Karpas-422 (cell line): ENCODE results near the gene PARVB. TPM values are rescaled to one million over a fixed set of nuclear protein-coding genes. Genes with fewer than 3 reads are reported as not detected.
A peak's percentile ranks its signal among the peaks of the same experiment; 100 is the strongest.

Experiments used
- DNase-seq: peaks from one replicate; pipeline ENCODE4 v3.0.0-alpha.2; 2015
- H2AFZ ChIP-seq: fragments of 200-600 bp; sonication (generic); 2 replicates; pipeline ENCODE4 v1.6.1; 2014; ENCODE audit warnings: antibody characterized with exemption, low read length, mixed read lengths
- H3K27ac ChIP-seq: fragments of 200-600 bp; sonication (generic); 2 replicates; pipeline ENCODE4 v1.5.1; 2014; ENCODE audit warnings: mild to moderate bottlenecking, low read length, moderate library complexity
- H3K27me3 ChIP-seq: fragments of 200-600 bp; sonication (generic); 2 replicates; pipeline ENCODE4 v1.6.1; 2014; ENCODE audit warnings: low read length, mixed read lengths
- H3K36me3 ChIP-seq: fragments of 200-600 bp; sonication (generic); 2 replicates; pipeline ENCODE4 v1.6.1; 2014; ENCODE audit warnings: low read length, mixed read lengths; ENCODE audit not compliant: insufficient read depth
- H3K4me1 ChIP-seq: fragments of 200-600 bp; sonication (generic); 2 replicates; pipeline ENCODE4 v1.6.1; 2014; ENCODE audit warnings: mild to moderate bottlenecking, low read length, mixed read lengths
- H3K4me2 ChIP-seq: fragments of 200-600 bp; sonication (generic); 2 replicates; pipeline ENCODE4 v1.6.1; 2014; ENCODE audit warnings: low read length, low read depth, mild to moderate bottlenecking; ENCODE audit not compliant: poor library complexity, severe bottlenecking
- H3K4me3 ChIP-seq: fragments of 200-600 bp; sonication (generic); 2 replicates; pipeline ENCODE4 v1.5.1; 2014; ENCODE audit warnings: mild to moderate bottlenecking, antibody characterized with exemption, low read length, mixed read lengths
- H3K79me2 ChIP-seq: fragments of 200-600 bp; sonication (generic); 2 replicates; pipeline ENCODE4 v1.6.1; 2014; ENCODE audit warnings: mild to moderate bottlenecking, low read length, mixed read lengths
- H3K9ac ChIP-seq: fragments of 200-600 bp; sonication (generic); 2 replicates; pipeline ENCODE4 v1.6.0; 2014; ENCODE audit warnings: low read length
- H3K9me2 ChIP-seq: fragments of 200-600 bp; sonication (generic), shearing (Covaris generic); replicated peaks from 2 replicates; pipeline ENCODE4 v1.6.0; 2014; ENCODE audit warnings: mild to moderate bottlenecking, low read length, moderate library complexity; ENCODE audit not compliant: insufficient read depth
- H3K9me3 ChIP-seq: fragments of 300-700, 200-600 bp; sonication (generic); 2 replicates; pipeline ENCODE4 v1.6.1; 2014; ENCODE audit warnings: low read length, mixed read lengths
- H4K20me1 ChIP-seq: fragments of 200-600 bp; sonication (generic); 2 replicates; pipeline ENCODE4 v1.6.1; 2014; ENCODE audit warnings: mild to moderate bottlenecking, antibody characterized with exemption, low read length, low read depth; ENCODE audit not compliant: insufficient read depth
- total RNA-seq: library from RNA; depleted of rRNA; stranded (reverse); fragments of >200 nt; shearing (Covaris generic); gene quantifications from 2 replicates; pipeline ENCODE4 v1.2.3, GENCODE V29; 2014; ENCODE audit warnings: low replicate concordance

The PARVB gene
- total RNA-seq, 1 experiment from 2014 or later: 24.9 TPM

GRCh38 chr22:44074337-44074984 lies 50.4 kb downstream of the PARVB start:
- Histone ChIP-seq H3K9ac (no peak overlapping the region), H4K20me1 (peaks cover 61% of the 10 kb centered on the region; the same call in 1 of the 2 replicates), H3K9me3 (no peaks in the 10 kb centered on the region), H3K27me3 (no peaks in the 10 kb centered on the region), H3K36me3 (no peaks in the 10 kb centered on the region), H3K4me2 (no peak overlapping the region), H3K9me2 (no peaks in the 10 kb centered on the region), H3K79me2 (no peaks in the 10 kb centered on the region), H3K27ac (no peak overlapping the region), H3K4me1 (no peaks in the 10 kb centered on the region), H2AFZ (no peak overlapping the region), H3K4me3 (no peak overlapping the region)
- DNase-seq: no peak

- no peaks in the 10 kb centered on the region for H3K9me3 ChIP-seq
Measured at GRCh38 chr22:44075022-44075421, 50.9 kb downstream of the PARVB start.

GRCh38 chr22:44075670-44076069 lies 51.6 kb downstream of the PARVB start:
- no peaks in the 10 kb centered on the region for H3K36me3 ChIP-seq
- no peak overlapping the region for H3K4me2 ChIP-seq
- no peak for DNase-seq
- H3K9me2 ChIP-seq: no peaks in the 10 kb centered on the region
- peaks cover 54% of the 10 kb centered on the region; the same call in 1 of the 2 replicates for H4K20me1 ChIP-seq
- no peaks in the 10 kb centered on the region for H3K9me3 ChIP-seq
- no peaks in the 10 kb centered on the region for H3K27me3 ChIP-seq
- H3K27ac ChIP-seq: no peak overlapping the region
- H3K4me3 ChIP-seq: no peak overlapping the region
- H3K9ac ChIP-seq: no peak overlapping the region
- no peak overlapping the region for H2AFZ ChIP-seq
- no peaks in the 10 kb centered on the region for H3K79me2 ChIP-seq
- no peaks in the 10 kb centered on the region for H3K4me1 ChIP-seq

More at GRCh38 chr22:44075022-44075421, 50.9 kb downstream of the PARVB start:
- no peak overlapping the region for H3K27ac ChIP-seq
- no peak overlapping the region for H3K4me2 ChIP-seq
- H3K79me2 ChIP-seq: no peaks in the 10 kb centered on the region
- H2AFZ ChIP-seq: no peak overlapping the region
- no peak overlapping the region for H3K9ac ChIP-seq
- no peaks in the 10 kb centered on the region for H3K36me3 ChIP-seq
- no peak overlapping the region for H3K4me3 ChIP-seq
- H4K20me1 ChIP-seq: peaks cover 58% of the 10 kb centered on the region; the same call in 1 of the 2 replicates
- H3K4me1 ChIP-seq: no peaks in the 10 kb centered on the region
- H3K27me3 ChIP-seq: no peaks in the 10 kb centered on the region
- no peaks in the 10 kb centered on the region for H3K9me2 ChIP-seq
- DNase-seq: no peak

- Histone ChIP-seq H3K4me2 (no peak overlapping the region), H3K27ac (no peak overlapping the region), H4K20me1 (peaks cover 50% of the 10 kb centered on the region; the same call in 1 of the 2 replicates), H3K79me2 (no peaks in the 10 kb centered on the region), H3K9me2 (no peaks in the 10 kb centered on the region), H2AFZ (no peak overlapping the region), H3K4me1 (no peaks in the 10 kb centered on the region), H3K9ac (no peak overlapping the region), H3K4me3 (no peak overlapping the region), H3K9me3 (no peaks in the 10 kb centered on the region), H3K36me3 (no peaks in the 10 kb centered on the region), H3K27me3 (no peaks in the 10 kb centered on the region)
- DNase-seq: no peak
Measured at GRCh38 chr22:44076825-44077224, 52.7 kb downstream of the PARVB start.

GRCh38 chr22:44080936-44081861 lies 57.1 kb downstream of the PARVB start:
- H3K27me3 ChIP-seq: no peaks in the 10 kb centered on the region
- no peak overlapping the region for H3K4me2 ChIP-seq
- H3K4me3 ChIP-seq: no peak overlapping the region
- H4K20me1 ChIP-seq: peaks cover 37% of the 10 kb centered on the region; the same call in 1 of the 2 replicates
- no peaks in the 10 kb centered on the region for H3K4me1 ChIP-seq
- H3K9me2 ChIP-seq: no peaks in the 10 kb centered on the region
- no peak overlapping the region for H3K27ac ChIP-seq
- no peaks in the 10 kb centered on the region for H3K9me3 ChIP-seq
- H3K79me2 ChIP-seq: no peaks in the 10 kb centered on the region
- DNase-seq: peak; percentile 80
- H3K9ac ChIP-seq: no peak overlapping the region
- no peaks in the 10 kb centered on the region for H3K36me3 ChIP-seq
- no peak overlapping the region for H2AFZ ChIP-seq

GRCh38 chr22:44082801-44083200 lies 58.7 kb downstream of the PARVB start:
- Histone ChIP-seq H4K20me1 (peaks cover 30% of the 10 kb centered on the region; the same call in 1 of the 2 replicates), H3K4me1 (no peaks in the 10 kb centered on the region), H3K27ac (no peak overlapping the region), H3K4me3 (no peak overlapping the region), H3K36me3 (no peaks in the 10 kb centered on the region), H3K4me2 (no peak overlapping the region), H3K9ac (no peak overlapping the region), H3K27me3 (no peaks in the 10 kb centered on the region), H3K9me3 (no peaks in the 10 kb centered on the region), H3K9me2 (no peaks in the 10 kb centered on the region), H3K79me2 (no peaks in the 10 kb centered on the region), H2AFZ (no peak overlapping the region)
- DNase-seq: no peak

- Histone ChIP-seq H4K20me1 (peaks cover 24% of the 10 kb centered on the region; the same call in 1 of the 2 replicates), H3K4me1 (no peaks in the 10 kb centered on the region), H2AFZ (no peak overlapping the region), H3K9me3 (no peaks in the 10 kb centered on the region), H3K36me3 (no peaks in the 10 kb centered on the region), H3K79me2 (no peaks in the 10 kb centered on the region), H3K9me2 (no peaks in the 10 kb centered on the region), H3K4me3 (no peak overlapping the region), H3K4me2 (no peak overlapping the region), H3K9ac (no peak overlapping the region), H3K27me3 (no peaks in the 10 kb centered on the region), H3K27ac (no peak overlapping the region)
- DNase-seq: no peak
Measured at GRCh38 chr22:44084044-44084772, 60.1 kb downstream of the PARVB start.
